Kasumi-1 (cell line): ENCODE data around the gene CDHR5.

ENCODE experiments used
- DNase-seq, 2 experiments: peaks; one replicate each; lab custom pipeline; 2025; lab: John Stamatoyannopoulos, UW

Gene CDHR5

GRCh38 chr11:567011-567628, 57.6 kb downstream of the CDHR5 start:
- no peak for DNase-seq
